ENCODE data around the gene SLC7A11.
"Not testable (repeated sequence)": the region's sequence is repeated elsewhere in the genome, so short reads cannot be mapped to it uniquely, and the experiment has no call there.

The SLC7A11 gene

DNA sequence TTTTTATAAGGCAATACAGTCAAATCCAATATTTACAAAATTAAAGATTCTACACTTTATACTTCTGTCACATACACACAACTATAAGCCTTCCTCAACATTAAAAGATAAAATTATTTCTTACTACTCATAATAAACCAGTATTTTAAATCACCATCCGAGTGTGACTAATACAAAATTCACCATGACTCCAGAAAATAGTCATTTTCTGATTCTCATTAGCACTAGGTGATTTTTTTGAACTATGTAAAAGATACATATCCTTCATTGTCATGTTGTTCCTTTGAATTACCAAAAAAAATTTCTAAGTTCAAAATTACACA is 646 bp upstream of the SLC7A11 start:
- no peak for DNase-seq (ENCODE audit: low spot score)

DNA sequence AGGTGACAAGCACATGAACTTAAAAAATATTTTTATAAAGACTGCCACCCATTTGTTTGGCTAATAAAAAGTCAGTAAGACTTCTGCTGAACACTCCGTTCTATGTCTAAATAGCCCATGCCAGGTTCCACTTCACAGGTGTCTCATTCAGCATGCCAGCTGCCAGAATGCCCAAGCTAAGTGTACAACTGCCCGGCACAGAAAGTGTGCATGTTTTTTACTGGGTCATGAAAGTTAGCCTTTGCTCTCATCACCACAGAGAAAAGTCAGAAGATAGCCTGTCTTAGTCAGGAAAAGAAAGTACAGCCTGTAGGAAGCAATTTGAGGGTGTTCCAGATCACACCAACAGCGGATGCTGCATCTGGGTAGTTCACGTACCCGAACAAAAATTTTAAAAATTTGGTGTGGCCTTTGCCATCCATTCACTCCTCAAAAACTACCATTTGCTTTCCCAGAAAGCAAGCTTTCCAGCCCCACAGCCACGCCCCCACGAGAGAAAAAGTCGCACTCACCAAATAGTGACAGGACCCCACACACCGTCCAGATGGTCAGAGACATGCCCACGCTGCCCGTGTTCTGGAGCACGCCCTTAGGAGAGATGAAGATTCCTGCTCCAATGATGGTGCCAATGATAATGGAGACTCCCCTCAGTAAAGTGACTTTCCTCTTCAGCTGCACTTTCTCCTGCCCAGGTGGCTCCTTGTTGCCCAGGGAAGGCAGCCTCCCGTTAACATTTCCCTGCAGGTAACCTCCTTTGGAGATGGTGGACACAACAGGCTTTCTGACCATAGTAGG is 671 bp downstream of the SLC7A11 start:
- DNase-seq (ENCODE audit: low spot score) = no peak

DNA sequence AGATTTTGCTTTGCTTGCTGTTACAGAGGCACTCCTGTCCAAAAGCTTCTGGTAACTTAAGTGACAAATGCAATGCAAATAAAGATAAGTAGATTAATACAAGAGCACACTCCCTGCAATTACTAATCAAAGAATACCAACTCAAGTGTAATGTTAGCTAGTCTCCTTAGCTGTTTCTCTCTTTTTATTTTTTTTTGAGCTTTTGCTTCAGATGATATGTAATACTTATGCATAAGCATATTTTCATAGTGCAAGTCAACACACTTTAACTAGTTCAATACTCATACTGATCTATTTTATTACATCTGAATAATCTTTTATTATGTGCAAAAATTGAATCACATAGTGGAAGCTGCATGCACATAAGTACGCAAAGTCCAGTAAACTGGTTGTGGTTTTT is 2.7 kb downstream of the SLC7A11 start:
- DNase-seq (ENCODE audit: low spot score) = no peak

DNA sequence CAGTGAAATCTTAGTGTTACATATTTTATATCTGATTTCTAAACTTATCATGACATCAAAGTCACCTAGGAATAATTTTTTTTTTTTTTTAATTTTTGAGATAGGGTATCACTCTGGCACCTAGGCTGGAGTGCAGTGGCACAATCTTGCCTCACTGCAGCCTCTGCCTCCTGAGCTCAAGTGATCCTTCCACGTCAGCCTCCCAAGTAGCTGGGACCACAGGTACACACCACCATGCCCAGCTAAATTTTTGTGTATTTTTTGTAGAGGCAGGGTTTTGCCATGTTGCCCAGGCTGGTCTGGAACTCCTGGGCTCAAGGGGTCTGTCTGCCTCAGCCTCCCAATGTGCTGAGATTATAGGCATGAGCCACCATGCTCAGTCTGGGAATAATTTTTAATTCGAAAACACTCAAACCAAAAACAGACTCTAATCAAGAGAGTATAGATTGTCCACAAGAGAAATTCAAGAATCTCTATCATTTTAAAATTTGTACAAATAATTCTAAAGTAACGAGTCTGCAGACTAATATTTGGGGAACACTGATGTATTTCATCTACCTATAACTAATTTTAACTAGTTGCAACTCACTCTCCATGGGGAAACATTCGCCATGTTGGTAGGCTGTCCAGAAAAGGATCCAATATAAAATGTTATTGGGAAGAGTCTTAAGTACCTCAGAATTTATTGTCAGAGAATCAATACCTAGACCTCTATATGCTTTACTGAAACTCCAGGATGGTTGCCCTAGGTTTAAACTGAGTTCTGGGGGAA is 3.4 kb downstream of the SLC7A11 start:
- DNase-seq (ENCODE audit: low spot score) = no peak

DNA sequence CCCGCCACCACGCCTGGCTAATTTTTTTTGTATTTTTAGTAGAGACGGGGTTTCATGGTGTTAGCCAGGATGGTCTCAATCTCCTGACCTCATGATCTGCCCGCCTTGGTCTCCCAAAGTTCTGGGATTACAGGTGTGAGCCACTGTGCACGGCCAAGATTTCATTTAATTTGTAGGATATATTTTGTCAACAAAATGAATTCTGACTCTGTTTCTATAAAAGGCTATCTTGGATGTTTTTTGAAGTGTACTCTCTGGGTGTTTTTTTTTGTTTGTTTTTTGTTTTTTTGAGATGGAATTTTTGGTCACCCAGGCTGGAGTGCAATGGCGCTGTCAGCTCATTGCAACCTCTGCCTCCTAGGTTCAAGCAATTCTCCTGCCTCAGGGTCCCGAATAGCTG is 5.0 kb downstream of the SLC7A11 start:
- not testable (repeated sequence) for DNase-seq (ENCODE audit: low spot score)

DNA sequence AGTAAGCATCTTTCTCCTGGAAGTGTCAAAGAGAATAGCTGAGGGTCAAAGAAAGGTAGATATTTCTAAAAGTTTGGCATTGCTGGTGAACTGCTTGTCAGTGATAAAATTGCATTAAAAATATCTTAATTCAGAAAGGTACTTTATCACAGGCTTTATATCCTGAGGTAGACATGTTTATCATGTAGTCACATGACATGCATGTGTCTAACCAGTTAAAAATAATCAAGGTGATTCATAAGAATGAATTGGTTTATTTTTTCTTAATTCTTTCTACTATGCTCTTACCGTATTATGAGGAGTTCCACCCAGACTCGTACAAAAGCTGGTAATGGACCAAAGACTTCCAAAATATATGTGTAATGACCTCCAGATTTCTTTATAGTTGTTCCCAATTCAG is 6.1 kb downstream of the SLC7A11 start:
- DNase-seq (ENCODE audit: low spot score) = no peak

DNA sequence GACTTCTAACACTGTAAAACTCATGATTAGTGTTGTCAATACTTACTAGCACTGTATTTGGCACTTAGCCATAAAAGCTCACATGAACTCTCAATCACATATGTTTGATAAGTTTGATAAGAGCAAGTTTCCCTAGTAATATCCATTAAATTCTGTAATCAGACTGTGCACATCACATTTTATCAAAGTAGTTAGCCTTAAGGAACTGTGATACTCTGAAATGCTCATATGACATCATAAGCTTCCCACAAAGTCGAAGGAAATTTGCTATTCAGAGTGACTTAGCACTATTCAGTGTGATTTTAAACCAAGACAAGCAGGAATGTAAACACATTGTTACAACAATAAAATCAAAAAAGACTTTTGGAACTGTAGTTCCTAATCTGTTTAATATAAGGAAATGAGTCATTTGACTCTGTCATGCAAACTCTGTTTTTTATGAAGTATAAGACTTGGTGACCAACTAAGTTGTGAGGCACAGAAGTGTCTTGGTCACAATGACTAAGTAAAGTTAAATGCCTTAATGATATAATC is 6.7 kb downstream of the SLC7A11 start:
- DNase-seq (ENCODE audit: low spot score) = peak; percentile 35

DNA sequence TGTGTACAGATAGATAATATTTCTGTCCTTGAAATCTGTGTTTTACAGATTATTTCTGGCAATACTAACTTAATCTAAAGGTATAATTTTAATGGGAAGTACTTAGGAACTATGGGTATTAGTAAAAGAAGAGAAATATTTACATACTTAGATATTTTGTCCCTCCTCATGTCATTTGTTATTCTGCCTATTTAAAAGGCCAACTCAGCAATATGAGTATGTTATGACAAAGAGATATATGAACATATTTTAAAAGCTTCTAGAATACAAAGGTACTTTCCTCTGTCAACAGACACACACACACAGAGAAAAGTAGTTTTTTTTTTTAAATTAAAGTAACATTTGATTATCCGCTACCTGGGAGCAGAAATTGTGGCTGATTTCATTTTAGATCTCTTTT is 7.9 kb downstream of the SLC7A11 start:
- DNase-seq (ENCODE audit: low spot score) = no peak

DNA sequence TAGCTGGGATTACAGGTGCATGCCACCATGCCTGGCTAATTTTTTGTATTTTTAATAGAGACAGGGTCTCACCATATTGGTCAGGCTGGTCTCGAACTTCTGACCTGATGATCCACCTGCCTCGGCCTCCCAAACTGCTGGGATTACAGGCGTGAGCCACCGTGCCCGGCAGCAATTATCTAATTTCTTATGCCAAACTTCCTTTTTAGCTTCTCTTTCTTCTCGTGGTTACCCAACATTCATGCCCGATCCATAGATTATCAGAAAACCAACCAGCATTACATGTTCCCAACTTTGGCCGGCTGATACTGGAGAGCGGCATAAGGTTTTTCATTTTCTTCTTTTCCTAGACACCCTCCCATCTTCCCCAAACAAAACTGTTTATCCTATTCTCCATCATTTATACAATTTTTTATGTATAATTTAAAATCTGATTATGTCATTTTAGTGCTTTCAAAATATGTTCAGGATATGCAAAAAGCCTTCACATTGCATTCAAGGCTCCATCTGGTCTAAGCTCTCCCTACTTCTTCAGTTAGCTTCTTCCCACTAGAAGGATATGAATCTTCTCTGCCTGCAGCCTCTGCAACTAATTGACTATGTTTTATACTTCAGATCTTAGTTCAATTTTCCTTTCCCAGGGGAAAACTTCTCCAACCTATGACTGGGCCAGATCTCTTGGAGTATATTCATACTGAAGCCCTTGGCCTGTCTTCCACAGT is 8.7 kb downstream of the SLC7A11 start:
- no peak for DNase-seq (ENCODE audit: low spot score)

DNA sequence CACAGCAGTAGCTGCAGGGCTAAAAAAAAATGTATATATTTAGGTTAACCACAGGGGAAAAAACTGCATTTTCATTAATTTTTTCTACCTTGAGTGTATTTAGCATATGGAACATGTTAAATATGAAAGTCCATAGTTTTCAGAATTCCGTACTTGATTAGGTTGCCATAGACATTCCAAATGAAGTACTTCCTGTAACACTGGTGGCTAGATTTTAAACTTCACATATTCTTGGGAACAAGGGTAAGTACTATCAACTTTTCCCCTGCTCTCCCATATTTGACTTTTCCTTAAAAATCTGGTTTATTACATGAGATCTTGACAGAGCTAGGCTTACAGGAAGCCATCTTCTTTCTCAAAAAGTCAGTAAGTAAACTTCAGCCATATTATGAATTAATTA is 9.8 kb downstream of the SLC7A11 start:
- no peak for DNase-seq (ENCODE audit: low spot score)

DNA sequence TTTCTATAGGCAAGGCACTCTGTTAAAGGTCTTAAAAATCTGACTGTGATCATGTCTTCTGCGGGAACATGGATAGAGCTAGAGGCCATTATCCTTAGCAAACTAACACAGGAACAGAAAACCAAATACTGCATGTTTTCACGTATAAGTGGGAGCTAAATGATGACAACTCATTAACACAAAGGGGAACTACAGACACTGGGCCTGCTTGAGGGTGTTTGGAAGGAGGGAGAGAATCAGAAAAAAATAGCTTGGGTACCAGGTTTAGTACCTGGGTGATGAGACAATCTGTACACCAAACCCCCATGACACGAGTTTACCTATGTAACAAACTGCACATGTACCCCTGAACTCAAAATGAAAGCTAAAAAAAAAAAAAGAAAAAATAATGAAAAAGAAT is 12.1 kb downstream of the SLC7A11 start:
- DNase-seq (ENCODE audit: low spot score) = no peak

DNA sequence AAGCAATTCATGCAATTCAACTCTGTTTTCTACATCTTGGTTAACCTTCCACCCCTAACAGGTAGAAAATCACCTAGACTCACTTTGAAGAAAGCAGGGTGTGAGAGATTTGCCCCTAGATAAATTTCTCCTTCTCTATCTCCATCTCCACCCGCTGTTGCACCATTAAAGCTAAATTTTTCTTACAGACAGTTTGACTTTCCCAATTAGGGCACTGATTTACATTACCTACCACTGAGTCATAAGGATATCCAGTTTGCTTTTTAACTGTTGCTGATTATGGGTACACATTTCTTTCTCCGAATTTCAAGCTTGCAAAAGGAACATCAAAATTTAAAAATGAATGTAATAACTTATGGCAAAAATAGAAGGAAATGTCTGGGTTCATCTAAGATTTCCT is 13.0 kb downstream of the SLC7A11 start:
- DNase-seq (ENCODE audit: low spot score) = no peak

DNA sequence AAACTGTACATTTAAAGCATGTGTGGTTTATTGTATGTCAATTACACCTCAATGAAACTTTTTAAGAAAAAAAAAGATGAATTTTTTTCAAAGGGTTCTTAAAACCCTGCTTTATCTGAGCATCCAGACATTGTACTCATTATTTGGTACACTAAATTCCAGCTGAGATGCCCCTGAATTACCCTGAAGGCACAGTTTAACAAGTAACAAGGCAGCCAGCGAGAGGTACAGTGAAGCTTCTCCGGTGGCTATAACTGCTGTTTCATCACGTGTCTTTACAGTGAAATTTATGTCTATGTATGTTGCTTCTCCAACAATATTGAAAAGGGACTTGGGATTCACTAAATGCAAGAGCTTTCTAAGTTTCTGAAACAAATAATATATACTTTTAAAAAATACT is 15.8 kb downstream of the SLC7A11 start:
- DNase-seq (ENCODE audit: low spot score) = peak; percentile 35

DNA sequence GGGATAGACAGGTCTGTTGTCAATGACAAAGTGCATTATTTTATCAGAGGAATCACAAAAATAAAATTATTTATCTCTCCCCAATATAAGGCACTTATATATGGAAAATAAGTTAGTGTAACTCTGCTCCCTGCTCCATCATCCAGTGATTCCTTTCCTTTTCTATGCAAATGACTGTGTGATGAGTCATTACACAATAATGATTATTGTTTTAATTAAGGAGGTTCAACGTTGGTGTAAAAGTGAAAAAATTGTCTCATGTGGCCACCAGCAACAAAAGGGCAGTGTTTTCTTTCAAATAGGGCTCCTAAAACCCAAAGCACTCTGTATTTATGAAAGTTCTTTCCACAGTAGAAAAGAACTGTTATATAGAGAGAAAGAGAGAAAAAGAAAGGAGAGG is 16.7 kb downstream of the SLC7A11 start:
- peak; percentile 50 for DNase-seq (ENCODE audit: low spot score)

DNA sequence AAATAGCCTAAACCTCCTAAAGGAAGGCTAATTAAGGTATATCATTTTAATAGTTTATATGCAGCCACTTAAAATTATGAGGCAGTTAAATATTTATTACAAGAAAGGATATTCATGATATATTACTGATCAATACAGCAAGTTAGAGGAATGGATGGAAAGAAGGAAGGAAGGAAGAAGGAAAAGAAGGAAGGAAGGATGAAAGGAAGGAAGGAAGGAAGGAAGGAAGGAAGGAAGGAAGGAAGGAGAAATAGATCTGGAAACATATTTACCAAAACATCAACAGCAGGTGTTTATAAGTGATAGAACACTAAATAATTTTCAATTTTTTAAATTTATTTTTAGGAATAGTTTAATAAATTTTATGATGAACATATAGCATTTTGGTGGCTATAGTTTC is 17.5 kb downstream of the SLC7A11 start:
- no peak for DNase-seq (ENCODE audit: low spot score)

DNA sequence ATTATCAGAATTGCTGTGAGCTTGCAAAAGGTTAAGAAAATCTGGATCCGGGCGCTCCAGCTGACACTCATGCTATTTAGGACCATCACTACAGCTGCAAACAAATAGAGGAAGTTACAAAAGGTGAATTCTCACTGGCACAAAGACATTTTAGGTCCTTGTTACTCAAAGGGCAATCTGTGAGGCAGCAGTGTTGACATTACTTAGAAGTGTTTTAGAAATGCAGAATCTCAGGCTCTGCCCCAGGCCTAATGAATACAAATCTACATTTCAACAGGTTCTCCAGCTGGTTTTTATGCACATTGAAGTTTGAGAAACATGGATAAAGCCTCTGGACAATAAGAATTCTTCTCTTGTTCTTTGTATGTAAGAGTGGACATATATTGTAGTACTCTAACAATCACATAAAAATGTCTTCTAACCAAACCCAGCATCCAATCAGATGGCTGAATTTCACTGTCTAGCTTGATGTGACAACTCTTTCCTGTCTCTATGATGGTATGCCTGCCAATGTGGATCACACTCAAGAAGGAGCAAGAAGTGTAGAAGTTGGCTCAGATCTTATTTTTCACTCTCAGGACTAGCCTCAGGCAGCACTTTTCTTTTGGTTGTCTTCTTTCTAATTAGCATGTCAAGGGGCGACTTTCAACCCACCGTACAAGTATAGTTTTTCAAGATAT is 18.8 kb downstream of the SLC7A11 start:
- no peak for DNase-seq (ENCODE audit: low spot score)

DNA sequence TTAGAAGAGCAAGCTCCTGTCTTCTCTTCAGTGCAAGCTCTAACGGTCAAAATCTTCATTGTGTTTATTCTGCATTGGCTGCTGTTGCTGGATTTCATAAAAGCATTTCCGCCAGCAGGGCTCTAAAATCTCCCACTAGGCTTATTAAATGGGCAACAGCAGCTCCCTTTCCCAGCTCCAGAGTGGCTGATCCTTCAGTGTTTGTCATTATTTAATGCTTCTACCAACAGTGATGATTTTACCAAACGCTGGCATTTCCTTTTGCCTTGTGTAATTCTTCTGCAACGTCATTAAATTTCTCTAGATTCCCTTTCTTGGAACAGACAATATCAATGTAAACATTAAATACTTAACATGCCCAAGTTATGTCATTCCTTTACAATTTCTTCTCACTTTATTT is 20.1 kb downstream of the SLC7A11 start:
- DNase-seq (ENCODE audit: low spot score) = no peak

DNA sequence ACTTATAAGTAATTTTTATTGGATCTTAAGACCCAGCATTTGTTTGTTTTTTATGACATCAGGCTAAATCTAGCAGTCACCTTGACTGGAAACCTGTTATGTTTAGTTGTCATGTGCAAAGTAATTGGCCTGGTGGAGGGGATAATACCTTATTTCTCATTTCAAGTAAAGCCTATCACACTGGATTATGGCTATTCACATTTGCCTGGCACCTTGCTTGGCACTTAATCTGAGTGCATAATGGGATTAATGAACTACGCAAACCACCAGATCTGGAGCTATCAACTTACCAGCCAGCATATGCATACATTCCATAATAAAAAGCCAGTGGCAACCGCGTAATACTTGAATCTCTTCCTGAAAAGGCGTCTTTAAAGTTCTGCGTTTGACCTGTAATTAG is 23.2 kb downstream of the SLC7A11 start:
- DNase-seq (ENCODE audit: low spot score) = no peak

DNA sequence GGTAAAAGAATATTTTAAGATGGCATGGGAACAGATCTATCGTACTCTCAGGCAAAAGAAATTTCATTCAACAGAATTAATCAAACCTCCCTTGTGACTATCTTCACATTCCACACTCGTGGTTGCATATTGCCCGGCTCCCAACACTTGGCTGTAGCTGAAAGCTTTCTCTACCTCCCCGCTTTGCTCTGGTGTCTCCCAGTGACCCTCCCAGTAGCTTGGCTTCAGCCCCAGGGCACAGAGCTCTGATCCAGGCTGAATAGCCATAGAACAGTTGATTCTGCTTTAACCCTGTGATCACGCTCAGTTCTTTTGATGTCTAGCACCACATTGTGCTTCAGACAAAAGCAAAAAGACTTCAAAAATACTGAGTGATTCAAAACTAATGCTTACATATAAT is 24.6 kb downstream of the SLC7A11 start:
- no peak for DNase-seq (ENCODE audit: low spot score)

DNA sequence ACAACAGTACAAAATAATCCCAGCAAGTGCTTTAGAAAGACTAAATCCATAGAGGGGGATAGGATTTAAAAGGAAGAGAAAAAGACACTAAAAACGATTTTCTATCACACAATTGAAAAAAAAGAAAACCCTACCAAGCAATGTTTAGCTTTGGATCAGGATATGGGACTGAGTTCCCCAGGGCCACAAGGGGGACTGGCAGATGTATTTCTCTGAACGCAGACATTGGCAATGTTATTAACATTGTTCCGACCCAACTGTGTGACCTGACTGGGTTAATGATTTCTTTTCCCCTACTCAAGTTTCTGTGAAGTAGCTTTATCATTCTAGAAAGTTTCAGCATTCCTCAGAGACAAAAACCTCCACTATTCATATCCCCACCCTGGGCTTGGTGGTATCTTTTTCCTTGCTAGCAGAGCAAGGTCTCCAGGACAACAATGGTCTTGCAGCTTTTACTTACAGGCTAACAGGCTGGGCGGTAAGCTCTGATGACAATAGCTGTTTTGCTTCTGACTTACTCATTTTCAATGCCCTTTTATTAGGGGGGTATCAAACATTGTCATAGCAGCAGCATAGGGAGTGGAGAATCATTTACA is 25.8 kb downstream of the SLC7A11 start:
- DNase-seq (ENCODE audit: low spot score) = no peak

DNA sequence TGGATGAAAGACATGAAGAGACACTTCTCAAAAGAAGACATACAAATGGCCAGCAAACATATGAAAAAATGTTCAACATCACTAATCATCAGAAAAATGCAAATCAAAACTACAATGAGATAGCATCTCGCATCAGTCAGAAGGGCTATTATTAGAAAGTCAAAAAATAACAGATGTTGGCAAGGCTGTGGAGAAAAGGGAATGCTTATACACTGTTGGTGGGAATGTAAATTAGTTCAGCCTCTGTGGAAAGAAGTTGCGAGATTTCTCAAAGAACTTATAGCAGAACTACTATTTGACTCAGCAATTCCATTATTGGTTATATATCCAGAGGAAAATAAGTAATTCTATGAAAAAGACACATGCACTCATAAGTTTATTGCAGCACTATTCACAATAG is 31.6 kb downstream of the SLC7A11 start:
- not testable (repeated sequence) for DNase-seq (ENCODE audit: low spot score)

DNA sequence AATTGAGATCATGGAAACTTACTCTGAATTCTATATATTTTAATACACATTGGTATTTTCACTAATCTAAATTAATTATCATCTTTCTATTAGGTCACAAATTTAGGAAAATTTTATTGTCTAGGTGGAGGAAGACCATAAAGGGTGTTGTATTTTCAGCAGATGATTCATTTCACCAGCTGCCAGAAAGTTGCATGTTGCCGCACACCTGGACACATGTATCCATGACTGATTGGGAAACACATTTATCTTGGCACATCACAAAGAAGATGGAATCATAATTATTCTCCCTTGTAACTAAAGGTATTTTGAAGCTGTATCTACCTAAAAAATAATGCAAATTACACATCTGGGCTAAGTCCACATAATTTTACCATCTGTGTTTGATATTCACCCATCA is 33.1 kb downstream of the SLC7A11 start:
- DNase-seq (ENCODE audit: low spot score) = no peak
